Endodermal cell (in vitro differentiated cells): ENCODE results near the gene COPS7B. TPM values are rescaled to one million over a fixed set of nuclear protein-coding genes. Genes with fewer than 3 reads are reported as not detected.
A peak's percentile ranks its signal among the peaks of the same experiment; 100 is the strongest.

ENCODE experiments used
- DNase-seq: peaks from one replicate; pipeline ENCODE4 v3.0.0-alpha.2; 2017
- H3K27ac ChIP-seq: 2 replicates; pipeline ENCODE4 v1.5.1; 2013; ENCODE audit warnings: mild to moderate bottlenecking, low read depth, low read length, moderate library complexity
- H3K27me3 ChIP-seq: 2 replicates; pipeline ENCODE4 v1.6.1; 2013; ENCODE audit warnings: mild to moderate bottlenecking, low read length, moderate library complexity; ENCODE audit not compliant: insufficient read depth, control insufficient read depth, poor library complexity, severe bottlenecking
- H3K36me3 ChIP-seq: 2 replicates; pipeline ENCODE4 v1.7.0; 2013; ENCODE audit warnings: mild to moderate bottlenecking, low read length, moderate library complexity; ENCODE audit not compliant: control insufficient read depth, insufficient read depth
- H3K4me1 ChIP-seq: one replicate; pipeline ENCODE4 v1.7.0; 2013; ENCODE audit warnings: low read length; ENCODE audit not compliant: control insufficient read depth, insufficient read depth
- H3K4me3 ChIP-seq: 2 replicates; pipeline ENCODE4 v1.5.1; 2013; ENCODE audit warnings: mild to moderate bottlenecking, low read length, moderate library complexity
- H3K9ac ChIP-seq: 2 replicates; pipeline ENCODE4 v1.6.1; 2013; ENCODE audit warnings: mild to moderate bottlenecking, low read length, moderate library complexity; ENCODE audit not compliant: poor library complexity, severe bottlenecking; ENCODE audit errors: extremely low read depth
- H3K9me3 ChIP-seq: 2 replicates; pipeline ENCODE4 v1.6.1; 2013; ENCODE audit warnings: mild to moderate bottlenecking, low read length, moderate library complexity; ENCODE audit not compliant: control insufficient read depth
- H3K27ac Mint-ChIP-seq: 2 replicates; pipeline ENCODE4 v1.8.0; 2020; ENCODE audit warnings: mixed read lengths
- H3K27me3 Mint-ChIP-seq: 2 replicates; pipeline ENCODE4 v1.8.0; 2021; ENCODE audit warnings: mild to moderate bottlenecking, mixed read lengths; ENCODE audit not compliant: insufficient read depth
- H3K36me3 Mint-ChIP-seq: 2 replicates; pipeline ENCODE4 v1.8.0; 2020; ENCODE audit warnings: low read depth, mixed read lengths
- H3K4me1 Mint-ChIP-seq: 2 replicates; pipeline ENCODE4 v1.8.0; 2020; ENCODE audit warnings: mixed read lengths
- H3K4me3 Mint-ChIP-seq: 2 replicates; pipeline ENCODE4 v1.8.0; 2020; ENCODE audit warnings: mild to moderate bottlenecking, moderate library complexity, mixed read lengths
- H3K9me3 Mint-ChIP-seq: 2 replicates; pipeline ENCODE4 v1.8.0; 2020; ENCODE audit warnings: mild to moderate bottlenecking, mixed read lengths
- WGBS, 2 experiments: methylation state at CpG; one replicate each; pipeline versions ENCODE4 v1.1.5 to v1.1.7; 2013; ENCODE audit warnings: missing lambda C conversion rate in 2 of 2, mixed read lengths in 1 of 2; ENCODE audit not compliant: insufficient coverage in 1 of 2, insufficient read length in 1 of 2; 5-methylcytosine and 5-hydroxymethylcytosine counted together
- total RNA-seq, 2 donors: library from RNA; stranded (reverse); fragmentation: NEBNext Ultra II Directional in 1 of 2; extraction: Animal tissue kit (Norgen Biotek cat#: 25700) in 1 of 2; gene quantifications; 2 replicates in 1 of 2; 3 replicates in 1 of 2; pipeline ENCODE4 v1.2.1, GENCODE V29; 2021
- TF ChIP-seq, protein P1 (sequence below): fragments of 200-600 bp; sonication (generic); conservative IDR thresholded peaks from 2 replicates; pipeline ENCODE4 v1.5.0; 2021; ENCODE audit warnings: antibody characterized with exemption, mild to moderate bottlenecking

The COPS7B gene
- total RNA-seq, 2 donors from 2014 or later = 55.0 to 67.1 TPM

DNA sequence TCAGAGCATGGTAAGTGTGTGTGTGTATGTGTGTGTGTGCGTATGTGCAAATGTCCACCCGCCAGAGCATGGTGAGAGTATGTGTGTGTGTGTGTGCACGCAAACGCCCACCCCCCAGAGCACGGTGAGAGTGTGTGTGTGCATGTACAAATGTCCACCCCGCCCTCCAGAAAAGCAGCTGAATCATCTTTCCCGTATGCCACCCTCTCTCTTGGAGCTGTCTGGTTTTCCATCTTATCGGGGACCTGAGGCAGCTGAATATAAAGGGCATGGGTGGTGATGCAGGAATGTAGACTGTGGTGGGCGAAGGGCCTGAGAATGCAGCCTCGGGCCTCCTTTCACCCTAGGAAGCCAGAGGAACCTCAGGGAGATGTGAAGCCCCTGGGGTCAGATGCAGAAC lies 66.9 kb downstream of the COPS7B start:
- no peak overlapping the region for H3K4me3 ChIP-seq
- peaks cover 11% of the 10 kb centered on the region for H3K9me3 Mint-ChIP-seq
- H3K27me3 ChIP-seq = peaks cover 8% of the 10 kb centered on the region
- H3K27ac ChIP-seq = no peak overlapping the region
- 91% methylated on average over 10 of the region's 10 CpGs; no CpG with 5 or more reads in 1 of the 2 experiments for WGBS, 2 experiments
- H3K27me3 Mint-ChIP-seq = peaks cover 17% of the 10 kb centered on the region
- H3K36me3 ChIP-seq = no peaks in the 10 kb centered on the region
- TF ChIP-seq, protein P1, sequence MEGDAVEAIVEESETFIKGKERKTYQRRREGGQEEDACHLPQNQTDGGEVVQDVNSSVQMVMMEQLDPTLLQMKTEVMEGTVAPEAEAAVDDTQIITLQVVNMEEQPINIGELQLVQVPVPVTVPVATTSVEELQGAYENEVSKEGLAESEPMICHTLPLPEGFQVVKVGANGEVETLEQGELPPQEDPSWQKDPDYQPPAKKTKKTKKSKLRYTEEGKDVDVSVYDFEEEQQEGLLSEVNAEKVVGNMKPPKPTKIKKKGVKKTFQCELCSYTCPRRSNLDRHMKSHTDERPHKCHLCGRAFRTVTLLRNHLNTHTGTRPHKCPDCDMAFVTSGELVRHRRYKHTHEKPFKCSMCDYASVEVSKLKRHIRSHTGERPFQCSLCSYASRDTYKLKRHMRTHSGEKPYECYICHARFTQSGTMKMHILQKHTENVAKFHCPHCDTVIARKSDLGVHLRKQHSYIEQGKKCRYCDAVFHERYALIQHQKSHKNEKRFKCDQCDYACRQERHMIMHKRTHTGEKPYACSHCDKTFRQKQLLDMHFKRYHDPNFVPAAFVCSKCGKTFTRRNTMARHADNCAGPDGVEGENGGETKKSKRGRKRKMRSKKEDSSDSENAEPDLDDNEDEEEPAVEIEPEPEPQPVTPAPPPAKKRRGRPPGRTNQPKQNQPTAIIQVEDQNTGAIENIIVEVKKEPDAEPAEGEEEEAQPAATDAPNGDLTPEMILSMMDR = no peak
- no peaks in the 10 kb centered on the region for H3K4me1 ChIP-seq
- H3K9ac ChIP-seq = no peak overlapping the region
- H3K4me1 Mint-ChIP-seq = no peaks in the 10 kb centered on the region
- no peaks in the 10 kb centered on the region for H3K9me3 ChIP-seq
- H3K27ac Mint-ChIP-seq = no peak overlapping the region
- no peak overlapping the region for H3K4me3 Mint-ChIP-seq
- H3K36me3 Mint-ChIP-seq = no peaks in the 10 kb centered on the region
- DNase-seq = no peak

DNA sequence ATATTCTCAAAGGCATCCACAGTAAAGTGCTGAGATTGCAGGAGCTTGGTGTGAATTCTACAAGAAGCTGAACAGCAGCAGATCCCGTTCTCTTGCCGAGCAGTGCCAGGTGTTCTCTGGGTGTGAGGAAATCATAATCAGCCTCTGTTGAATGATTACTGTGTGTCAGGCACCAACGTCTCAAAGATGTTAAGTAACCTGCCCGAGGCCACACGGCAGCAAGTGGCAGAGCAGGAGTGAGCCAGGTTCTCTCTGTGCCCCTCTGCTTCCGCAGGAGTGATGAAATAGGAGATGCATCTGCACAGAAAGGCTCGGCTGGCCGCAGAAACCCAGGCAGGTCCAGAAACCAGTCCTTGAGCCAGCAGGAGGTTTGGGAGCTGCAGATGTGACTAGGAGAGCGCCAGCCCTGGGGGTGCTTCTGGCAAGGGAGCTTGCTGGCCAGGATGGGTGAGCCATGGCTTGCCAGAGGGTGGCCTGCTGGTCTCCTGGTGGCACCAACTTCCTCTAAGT lies 68.4 kb downstream of the COPS7B start:
- no peak overlapping the region for H3K27ac ChIP-seq
- H3K9ac ChIP-seq = no peak overlapping the region
- TF ChIP-seq, protein P1 = no peak
- WGBS, 2 experiments = 93 to 94% methylated on average over 6 to 9 of the region's 9 CpGs
- H3K9me3 Mint-ChIP-seq = peaks cover 11% of the 10 kb centered on the region
- H3K9me3 ChIP-seq = no peaks in the 10 kb centered on the region
- H3K27ac Mint-ChIP-seq = no peak overlapping the region
- H3K4me3 Mint-ChIP-seq = no peak overlapping the region
- H3K36me3 ChIP-seq = no peaks in the 10 kb centered on the region
- H3K4me3 ChIP-seq = no peak overlapping the region
- no peaks in the 10 kb centered on the region for H3K4me1 ChIP-seq
- peak; percentile 38 for DNase-seq
- peaks cover 12% of the 10 kb centered on the region for H3K27me3 Mint-ChIP-seq
- peaks cover 8% of the 10 kb centered on the region for H3K27me3 ChIP-seq
- no peaks in the 10 kb centered on the region for H3K4me1 Mint-ChIP-seq
- H3K36me3 Mint-ChIP-seq = no peaks in the 10 kb centered on the region

DNA sequence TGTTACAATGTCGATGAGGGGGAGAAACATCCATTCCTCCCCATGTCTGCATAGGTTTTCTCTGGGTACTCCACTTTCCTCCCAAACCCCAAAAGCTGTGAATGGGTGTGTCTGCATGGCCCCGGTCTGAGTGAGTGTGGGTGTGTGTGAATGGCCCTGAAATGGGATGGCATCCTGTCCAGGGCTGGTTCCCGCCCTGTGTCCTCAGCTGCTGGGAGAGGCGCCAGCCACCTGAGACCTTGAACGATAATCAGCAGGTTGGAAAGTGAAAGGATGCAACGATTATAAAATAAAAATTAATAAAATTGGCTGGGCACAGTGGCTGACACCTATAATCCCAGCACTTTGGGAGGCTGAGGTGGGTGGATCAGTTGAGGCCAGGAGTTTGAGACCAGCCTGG lies 70.7 kb downstream of the COPS7B start:
- Histone ChIP-seq H3K4me3 (no peak overlapping the region), H3K27me3 (no peaks in the 10 kb centered on the region), H3K36me3 (no peaks in the 10 kb centered on the region), H3K4me1 (no peaks in the 10 kb centered on the region), H3K9me3 (no peaks in the 10 kb centered on the region), H3K9ac (no peak overlapping the region), H3K27ac (no peak overlapping the region)
- DNase-seq = no peak
- no peaks in the 10 kb centered on the region for H3K4me1 Mint-ChIP-seq
- H3K27me3 Mint-ChIP-seq = peaks cover 1% of the 10 kb centered on the region
- no peaks in the 10 kb centered on the region for H3K36me3 Mint-ChIP-seq
- WGBS, 2 experiments = 89 to 96% methylated on average over 4 to 6 of the region's 6 CpGs
- TF ChIP-seq, protein P1 = no peak
- no peak overlapping the region for H3K27ac Mint-ChIP-seq
- H3K4me3 Mint-ChIP-seq = no peak overlapping the region
- H3K9me3 Mint-ChIP-seq = peaks cover 2% of the 10 kb centered on the region

Other genes with a start within 250 kb of the COPS7B start
- gene TEX44, start 193.6 kb upstream of the COPS7B start, total RNA-seq = not detected
- 1,000 to 10,000 TPM; 1,233 to 1,450 TPM for gene PTMA, start 77.9 kb upstream of the COPS7B start, total RNA-seq
- 10 to 100 TPM; 24.7 to 25.5 TPM for gene PDE6D, start 5.2 kb upstream of the COPS7B start, total RNA-seq
- under 1 TPM in 1 of 2 donors, not detected in 1; 0.84 TPM for gene NPPC, start 140.0 kb downstream of the COPS7B start, total RNA-seq
- 10 to 100 TPM; 39.5 to 42.4 TPM for gene DIS3L2, start 175.3 kb downstream of the COPS7B start, total RNA-seq